Subcutaneous abdominal adipose tissue (tissue), 5 donors: Measurements from ENCODE around the gene ACIN1.
A peak's percentile ranks its signal among the peaks of the same experiment; 100 is the strongest.

Experiments
- H3K27ac ChIP-seq: one replicate; pipeline ENCODE4 v1.7.0; 2013; ENCODE audit warnings: low read depth, mild to moderate bottlenecking, inconsistent platforms, low read length, moderate library complexity
- H3K27me3 ChIP-seq, 5 donors: one replicate each; pipeline ENCODE4 v1.7.0; 2013; ENCODE audit warnings: low read length in 5 of 5, inconsistent platforms in 1 of 5; ENCODE audit not compliant: control insufficient read depth in 5 of 5, insufficient read depth in 4 of 5
- H3K36me3 ChIP-seq, 5 donors: one replicate each; pipeline ENCODE4 v1.7.0; 2013; ENCODE audit warnings: low read length in 5 of 5; ENCODE audit not compliant: control insufficient read depth in 5 of 5, insufficient read depth in 5 of 5
- H3K4me1 ChIP-seq, 5 donors: one replicate each; pipeline ENCODE4 v1.7.0; 2013; ENCODE audit warnings: low read length in 5 of 5, mild to moderate bottlenecking in 3 of 5, moderate library complexity in 1 of 5; ENCODE audit not compliant: control insufficient read depth in 5 of 5, insufficient read depth in 5 of 5
- H3K4me3 ChIP-seq, 5 donors: one replicate each; pipeline ENCODE4 v1.7.0; 2013; ENCODE audit warnings: low read length in 5 of 5, low read depth in 1 of 5
- H3K9ac ChIP-seq, 5 donors: one replicate each; pipeline ENCODE4 v1.7.0; 2013; ENCODE audit warnings: low read length in 5 of 5, mild to moderate bottlenecking in 4 of 5, moderate library complexity in 3 of 5
- H3K9me3 ChIP-seq, 5 donors: one replicate each; pipeline ENCODE4 v1.7.0; 2013; ENCODE audit warnings: low read length in 5 of 5; ENCODE audit not compliant: control insufficient read depth in 5 of 5
- donor health status: healthy.
- donor health status: healthy.
- donor health status: healthy.
- donor health status: healthy.
- donor health status: healthy.

ACIN1 gene

DNA sequence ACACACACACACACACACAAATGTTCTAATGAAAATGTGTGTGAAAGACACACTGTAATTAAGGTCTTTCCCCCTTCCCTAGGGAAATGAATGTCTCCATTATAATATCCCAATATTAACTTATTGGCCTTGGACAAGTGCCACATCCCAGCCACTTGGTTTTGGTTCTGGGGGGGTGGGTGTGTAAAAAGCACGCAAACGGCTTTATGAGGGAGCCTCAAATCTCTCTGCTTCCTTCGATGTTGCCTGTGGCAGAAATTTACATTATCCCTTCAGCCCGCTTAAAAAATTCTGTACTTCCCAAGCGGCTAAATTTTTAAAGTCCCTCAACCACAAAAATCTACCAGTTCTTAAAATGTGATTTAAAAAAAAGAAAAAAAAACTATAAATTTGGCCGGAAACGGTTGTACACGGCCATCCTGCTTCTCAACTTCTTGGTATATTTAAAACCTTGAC is 85.4 kb downstream of the ACIN1 start:
- H3K27me3 ChIP-seq = no peaks in the 10 kb centered on the region

DNA sequence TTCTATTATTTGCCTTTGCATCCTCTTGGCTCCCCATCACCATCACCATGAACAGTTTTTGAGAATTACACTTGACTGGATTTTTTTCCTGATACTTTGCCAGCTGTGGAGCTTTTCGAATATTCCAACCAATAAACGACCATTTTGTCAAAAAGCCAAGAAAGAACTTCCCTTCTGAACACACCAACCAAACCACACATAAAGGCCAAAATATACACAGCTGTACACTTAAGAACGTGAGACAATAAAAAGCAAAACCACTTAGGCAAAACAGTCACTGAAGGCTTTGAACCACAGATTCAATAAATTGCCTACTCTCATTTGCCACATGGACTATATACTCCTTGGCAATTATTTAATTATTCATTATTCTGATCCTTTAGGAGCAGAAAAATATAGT is 86.1 kb downstream of the ACIN1 start:
- no peak overlapping the region for H3K27ac ChIP-seq
- H3K4me1 ChIP-seq = peaks cover 0 to 26% (median 23%) of the 10 kb centered on the region in 5 donors
- H3K4me3 ChIP-seq = no peak overlapping the region
- H3K36me3 ChIP-seq = no peaks in the 10 kb centered on the region
- H3K27me3 ChIP-seq = no peaks in the 10 kb centered on the region
- H3K9ac ChIP-seq = no peak overlapping the region
- no peaks in the 10 kb centered on the region for H3K9me3 ChIP-seq

More for the DNA sequence above, 85.4 kb downstream of the ACIN1 start:
- Histone ChIP-seq H3K4me1 (peaks cover 0 to 26% (median 23%) of the 10 kb centered on the region in 5 donors), H3K36me3 (no peaks in the 10 kb centered on the region), H3K27ac (peak overlapping the region; percentile 63), H3K4me3 (peak overlapping the region; percentile 57 to 80 (median 69)), H3K9ac (peak overlapping the region in 4 of 5 donors; percentile 34 to 59 (median 42)), H3K9me3 (no peaks in the 10 kb centered on the region)
